HepG2 (cell line): ENCODE results near the gene DBX2. TPM values are rescaled to one million over a fixed set of nuclear protein-coding genes. Genes with fewer than 3 reads are reported as not detected.

Experiments
- ATAC-seq: fragments of 200-7000 bp; cut with Tn5 transposase; 3 replicates; pipeline ENCODE4 v1.9.1; 2020; ENCODE audit warnings: mild to moderate bottlenecking, moderate library complexity
- BruUV-seq: library from RNA; stranded (reverse); fragments of 400-500 nt; replicated peaks from 2 replicates; lab custom pipeline; 2021; lab: Mats Ljungman, UMichigan
- CTCF ChIA-PET: fragments of 300-600 bp; formaldehyde crosslinking; extraction: SDS; loops from one replicate; lab custom pipeline; 2021; ENCODE audit warnings: low total read pairs, inconsistent platforms, low intra/inter-chr PET ratio; lab: Yijun Ruan, JAX
- POLR2A ChIA-PET: fragments of 350-600 bp; sonication (Branson Sonifier 250); formaldehyde crosslinking; loops from one replicate; lab custom pipeline; 2020; ENCODE audit warnings: antibody characterized with exemption, inconsistent platforms; lab: Yijun Ruan, JAX
- DNase-seq: peaks from one replicate; pipeline ENCODE4 v3.0.0-alpha.2; 2015; ENCODE audit warnings: low spot score
- FAIRE-seq: peaks from 3 replicates; lab custom pipeline; 2011; peaks lifted over from hg19 to GRCh38; lab: Jason Lieb, UNC
- H2AFZ ChIP-seq: one replicate; pipeline ENCODE4 v1.6.1; 2011; ENCODE audit warnings: low read length, inconsistent platforms
- H3K27ac ChIP-seq: fragments of 300-600 bp; 3 replicates; pipeline ENCODE4 v1.8.0; 2011; ENCODE audit warnings: mixed run types, mild to moderate bottlenecking, mixed read lengths, low read length, inconsistent platforms; ENCODE audit not compliant: insufficient read depth; ENCODE audit errors: extremely low read length
- H3K27me3 ChIP-seq, 2 experiments: fragments of 200-600 bp in 1 of 2; 2 replicates in 1 of 2; 3 replicates in 1 of 2; pipeline versions ENCODE4 v1.6.0 to v1.8.0; 2011; ENCODE audit warnings: low read length in 2 of 2, mild to moderate bottlenecking in 2 of 2, moderate library complexity in 2 of 2, inconsistent platforms in 1 of 2; ENCODE audit not compliant: insufficient read depth in 2 of 2, control insufficient read depth in 1 of 2
- H3K36me3 ChIP-seq, 2 experiments: fragments of 200-600 bp in 1 of 2; replicated peaks in 1 of 2; 2 replicates in 1 of 2; 3 replicates in 1 of 2; pipeline versions ENCODE4 v1.5.1 to v1.8.0; 2011; ENCODE audit warnings: low read length in 2 of 2, inconsistent platforms in 1 of 2; ENCODE audit not compliant: insufficient read depth in 2 of 2, control insufficient read depth in 1 of 2
- H3K4me1 ChIP-seq: 2 replicates; pipeline ENCODE4 v1.5.1; 2012; ENCODE audit warnings: low read length, inconsistent platforms; ENCODE audit not compliant: insufficient read depth
- H3K4me2 ChIP-seq: 2 replicates; pipeline ENCODE4 v1.6.0; 2011; ENCODE audit warnings: low read depth, low read length, inconsistent platforms
- H3K4me3 ChIP-seq, 3 experiments: fragments of 200-600 bp in 1 of 3; sonication (generic), shearing (Covaris generic) in 1 of 3; replicated peaks in 1 of 3; 2 replicates each; pipeline ENCODE4 v1.5.1; 2011 to 2016; ENCODE audit warnings: low read length in 3 of 3, inconsistent platforms in 2 of 3, low read depth in 2 of 3, mild to moderate bottlenecking in 2 of 3, control low read depth in 1 of 3, mixed read lengths in 1 of 3; ENCODE audit not compliant: insufficient read depth in 1 of 3
- H3K79me2 ChIP-seq: one replicate; pipeline ENCODE4 v1.6.1; 2011; ENCODE audit warnings: low read length, inconsistent platforms; ENCODE audit not compliant: insufficient read depth
- H3K9ac ChIP-seq: 2 replicates; pipeline ENCODE4 v1.6.0; 2011; ENCODE audit warnings: mild to moderate bottlenecking, low read depth, low read length, inconsistent platforms; ENCODE audit not compliant: insufficient read depth
- H3K9me3 ChIP-seq: 2 replicates; pipeline ENCODE4 v1.5.1; 2012; ENCODE audit warnings: mild to moderate bottlenecking, low read length
- H4K20me1 ChIP-seq: 2 replicates; pipeline ENCODE4 v1.6.0; 2011; ENCODE audit warnings: inconsistent platforms, mild to moderate bottlenecking, low read length, moderate library complexity; ENCODE audit not compliant: insufficient read depth
- FOXA1 ChIP-seq, 2 experiments: fragments of 450-650 bp in 1 of 2; sonication (generic) in 1 of 2; formaldehyde crosslinking in 1 of 2; IDR thresholded peaks; 2 replicates each; pipeline versions ENCODE4 v1.4.0 to v1.6.1; 2016 to 2020; ENCODE audit warnings: missing genetic modification reagents in 1 of 2
- FOXJ3 ChIP-seq: sonication (generic); formaldehyde crosslinking; IDR thresholded peaks from 2 replicates; pipeline ENCODE4 v1.4.0; 2020; ENCODE audit warnings: missing genetic modification reagents, mild to moderate bottlenecking, borderline replicate concordance
- IKZF4 ChIP-seq: sonication (generic); formaldehyde crosslinking; IDR thresholded peaks from 2 replicates; pipeline ENCODE4 v1.5.1; 2020; ENCODE audit warnings: borderline replicate concordance, mild to moderate bottlenecking, low read depth, missing genetic modification reagents; ENCODE audit errors: not compliant biosample characterization
- MXI1 ChIP-seq: IDR thresholded peaks from 3 replicates; pipeline ENCODE4 v1.6.1; 2012; ENCODE audit warnings: low read depth, low read length, inconsistent platforms, borderline replicate concordance
- MZF1 ChIP-seq: sonication (generic); formaldehyde crosslinking; IDR thresholded peaks from 2 replicates; pipeline ENCODE4 v1.8.1; 2023; ENCODE audit warnings: mild to moderate bottlenecking, missing genetic modification reagents, borderline replicate concordance
- SALL1 ChIP-seq: sonication (generic); formaldehyde crosslinking; IDR thresholded peaks from 2 replicates; pipeline ENCODE4 v1.8.0; 2022; ENCODE audit warnings: mild to moderate bottlenecking, missing genetic modification reagents
- SETDB1 ChIP-seq: sonication (generic); formaldehyde crosslinking; IDR thresholded peaks from 2 replicates; pipeline ENCODE4 v1.5.1; 2020; ENCODE audit warnings: missing genetic modification reagents, mild to moderate bottlenecking, borderline replicate concordance
- ZC3H13 ChIP-seq: sonication (generic); formaldehyde crosslinking; IDR thresholded peaks from 2 replicates; pipeline ENCODE4 v1.8.1; 2023; ENCODE audit warnings: mild to moderate bottlenecking, missing genetic modification reagents, moderate library complexity
- ZNF563 ChIP-seq: sonication (generic); formaldehyde crosslinking; IDR thresholded peaks from 2 replicates; pipeline ENCODE4 v1.8.0; 2022; ENCODE audit warnings: mild to moderate bottlenecking, moderate library complexity, missing genetic modification reagents
- ZNF572 ChIP-seq: sonication (generic); formaldehyde crosslinking; IDR thresholded peaks from 2 replicates; pipeline ENCODE4 v1.5.1; 2020; ENCODE audit warnings: mild to moderate bottlenecking, missing genetic modification reagents
- ZNF788 ChIP-seq: sonication (generic); formaldehyde crosslinking; IDR thresholded peaks from 2 replicates; pipeline ENCODE4 v1.5.0; 2020; ENCODE audit warnings: mild to moderate bottlenecking, missing genetic modification reagents, borderline replicate concordance
- ZNF790 ChIP-seq: sonication (generic); formaldehyde crosslinking; IDR thresholded peaks from 2 replicates; pipeline ENCODE4 v1.8.0; 2022; ENCODE audit warnings: missing genetic modification reagents, mild to moderate bottlenecking, borderline replicate concordance
- WGBS: methylation state at CpG from one replicate; pipeline ENCODE4 v1.1.6; 2017; ENCODE audit warnings: low lambda C conversion rate; 5-methylcytosine and 5-hydroxymethylcytosine counted together
- in situ Hi-C: cut with HindIII; loops from 2 replicates; pipeline ENCODE4 v1.10.0; 2017; ENCODE audit warnings: low pct_unique_long_range_greater_than_20kb; ENCODE audit not compliant: extremely low pct_ligation_motif_present
- intact Hi-C: fragments of 100-400 bp; cut with micrococcal nuclease; formaldehyde crosslinking; loops from one replicate; pipeline ENCODE4 v1.10.0; 2022; ENCODE audit not compliant: unreplicated experiment
- polyA plus RNA-seq, 8 experiments: library from polyadenylated mRNA; depleted of rRNA in 3 of 8; stranded (reverse) in 7 of 8; unstranded in 1 of 8; fragments of >200 nt; fragmentation: Illumina TruSeq in 4 of 8; extraction: Trizol in 4 of 8; gene quantifications; 2 replicates each; pipeline versions ENCODE4 v1.2.1 to v1.2.3, GENCODE V29; 2011 to 2016; ENCODE audit warnings: low read depth in 4 of 8, missing spikeins in 1 of 8, mixed read lengths in 1 of 8; ENCODE audit not compliant: insufficient read depth in 1 of 8
- total RNA-seq, 5 experiments: library from RNA; depleted of rRNA; stranded (reverse); fragments of >200 nt; fragmentation: Illumina TruSeq; extraction: Trizol; gene quantifications; 2 replicates each; pipeline ENCODE4 v1.2.3, GENCODE V29; 2016; ENCODE audit warnings: low read depth in 1 of 5
- TF ChIP-seq, protein P1 (sequence below): sonication (generic); formaldehyde crosslinking; IDR thresholded peaks from 2 replicates; pipeline ENCODE4 v1.4.0; 2020; ENCODE audit warnings: missing genetic modification reagents
- TF ChIP-seq, protein P2 (sequence below): sonication (generic); formaldehyde crosslinking; IDR thresholded peaks from 2 replicates; pipeline ENCODE4 v1.5.0; 2020; ENCODE audit warnings: missing genetic modification reagents, mild to moderate bottlenecking, borderline replicate concordance

DBX2 gene
- total and polyA plus RNA-seq, 2 of the 13 experiments (the other 11 are each of a cell fraction or from before 2014, with no cell fraction given): not detected

DNA sequence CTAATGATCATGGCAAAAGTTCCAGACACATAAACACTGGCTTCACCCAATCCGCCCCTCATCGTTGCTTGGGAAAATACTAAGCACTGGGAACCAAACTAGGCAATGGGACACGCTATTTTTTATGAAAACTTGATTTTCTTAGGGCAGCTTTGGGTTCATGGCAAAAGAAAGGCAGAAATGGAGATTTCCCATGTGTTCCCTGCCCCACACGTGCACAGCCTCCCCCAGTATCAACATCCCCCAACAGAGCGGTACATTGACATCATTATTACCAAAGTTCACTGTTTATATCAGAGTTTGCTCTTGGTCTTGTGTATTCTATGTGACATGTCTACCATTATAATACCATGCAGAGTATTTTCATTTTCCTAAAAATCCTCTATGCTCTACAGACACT, 71.0 kb downstream of the DBX2 start:
- no peak overlapping the region for H3K9ac ChIP-seq
- in situ Hi-C loops: no loop called here
- H3K4me3 ChIP-seq: no peak overlapping the region
- intact Hi-C loops: no loop called here
- H3K79me2 ChIP-seq: no peaks in the 10 kb centered on the region
- ATAC-seq (no peak), DNase-seq (no peak), FAIRE-seq (no peak)
- H3K9me3 ChIP-seq: no peaks in the 10 kb centered on the region
- CTCF ChIA-PET: no interaction called here
- no peaks in the 10 kb centered on the region for H3K4me1 ChIP-seq
- POLR2A ChIA-PET: no interaction called here
- H3K36me3 ChIP-seq: no peaks in the 10 kb centered on the region
- WGBS: 5% methylated on average over 5 of the region's 5 CpGs
- no peak overlapping the region for H3K4me2 ChIP-seq
- no peak overlapping the region for H3K27ac ChIP-seq
- H4K20me1 ChIP-seq: no peaks in the 10 kb centered on the region
- no TSS peak for BruUV-seq
- no peak overlapping the region for H2AFZ ChIP-seq
- TF ChIP-seq SETDB1 (no peak), IKZF4 (CRISPR knock-in tag) (no peak), FOXJ3 (no peak), FOXA1 (IDR thresholded peaks at IDR 0.05) (no peak), FOXA1 (CRISPR knock-in tag; IDR thresholded peaks at IDR 0.05) (no peak), ZNF790 (CRISPR knock-in tag) (no peak), ZNF788 (CRISPR knock-in tag) (no peak), SALL1 (no peak), ZNF572 (CRISPR knock-in tag) (no peak), ZC3H13 (no peak), ZNF563 (CRISPR knock-in tag) (no peak), MZF1 (no peak), MXI1 (no peak)
- TF ChIP-seq, protein P1, sequence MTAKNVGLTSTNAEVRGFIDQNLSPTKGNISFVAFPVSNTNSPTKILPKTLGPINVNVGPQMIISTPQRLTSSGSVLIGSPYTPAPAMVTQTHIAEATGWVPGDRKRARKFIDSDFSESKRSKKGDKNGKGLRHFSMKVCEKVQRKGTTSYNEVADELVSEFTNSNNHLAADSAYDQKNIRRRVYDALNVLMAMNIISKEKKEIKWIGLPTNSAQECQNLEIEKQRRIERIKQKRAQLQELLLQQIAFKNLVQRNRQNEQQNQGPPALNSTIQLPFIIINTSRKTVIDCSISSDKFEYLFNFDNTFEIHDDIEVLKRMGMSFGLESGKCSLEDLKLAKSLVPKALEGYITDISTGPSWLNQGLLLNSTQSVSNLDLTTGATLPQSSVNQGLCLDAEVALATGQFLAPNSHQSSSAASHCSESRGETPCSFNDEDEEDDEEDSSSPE (CRISPR knock-in tag): no peak
- TF ChIP-seq, protein P2, sequence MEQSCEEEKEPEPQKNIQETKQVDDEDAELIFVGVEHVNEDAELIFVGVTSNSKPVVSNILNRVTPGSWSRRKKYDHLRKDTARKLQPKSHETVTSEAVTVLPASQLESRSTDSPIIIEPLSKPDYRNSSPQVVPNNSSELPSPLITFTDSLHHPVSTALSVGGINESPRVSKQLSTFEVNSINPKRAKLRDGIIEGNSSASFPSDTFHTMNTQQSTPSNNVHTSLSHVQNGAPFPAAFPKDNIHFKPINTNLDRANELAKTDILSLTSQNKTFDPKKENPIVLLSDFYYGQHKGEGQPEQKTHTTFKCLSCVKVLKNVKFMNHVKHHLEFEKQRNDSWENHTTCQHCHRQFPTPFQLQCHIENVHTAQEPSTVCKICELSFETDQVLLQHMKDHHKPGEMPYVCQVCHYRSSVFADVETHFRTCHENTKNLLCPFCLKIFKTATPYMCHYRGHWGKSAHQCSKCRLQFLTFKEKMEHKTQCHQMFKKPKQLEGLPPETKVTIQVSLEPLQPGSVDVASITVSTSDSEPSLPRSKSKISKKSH (CRISPR knock-in tag): no peak
- TF ChIP-seq, all 625 proteins: peak for 0
- no peaks in the 10 kb centered on the region; a peak in 1 of 5 replicates for H3K27me3 ChIP-seq
